Body of pancreas (tissue), 4 donors: Measurements from ENCODE around the gene LMO7. TPM values are rescaled to one million over a fixed set of nuclear protein-coding genes. Genes with fewer than 3 reads are reported as not detected.
"Not testable (repeated sequence)": the region's sequence is repeated elsewhere in the genome, so short reads cannot be mapped to it uniquely, and the experiment has no call there.

Source experiments
- ATAC-seq: fragments of 150-250 bp; one replicate; pipeline ENCODE4 v1.9.1; 2016
- DNase-seq, 4 donors: peaks; one replicate each; pipeline ENCODE4 v3.0.0-alpha.2; 2019
- H3K27ac ChIP-seq, 4 donors: fragments of 200-600 bp; sonication (generic); 1 replicate in 3 of 4; 2 replicates in 1 of 4; pipeline versions ENCODE4 v1.5.1 to v1.6.1; 2016 to 2019; ENCODE audit warnings: mild to moderate bottlenecking in 1 of 4, mixed read lengths in 1 of 4, moderate library complexity in 1 of 4
- H3K27me3 ChIP-seq, 2 donors: fragments of 200-600 bp; sonication (generic); one replicate each; pipeline ENCODE4 v1.6.0; 2016; ENCODE audit warnings: mild to moderate bottlenecking in 1 of 2
- H3K36me3 ChIP-seq, 2 donors: fragments of 200-600 bp; sonication (generic); replicated peaks in 1 of 2; 2 replicates each; pipeline ENCODE4 v1.5.1; 2016; ENCODE audit warnings: low read depth in 2 of 2; ENCODE audit not compliant: insufficient read depth in 1 of 2
- H3K4me1 ChIP-seq: fragments of 200-600 bp; sonication (generic); one replicate; pipeline ENCODE4 v1.6.0; 2016
- H3K4me3 ChIP-seq, 2 donors: fragments of 200-600 bp; sonication (generic); 1 replicate in 1 of 2; 2 replicates in 1 of 2; pipeline ENCODE4 v1.5.1; 2016 to 2019
- H3K9me3 ChIP-seq, 3 donors: fragments of 200-600 bp; sonication (generic); 1 replicate in 2 of 3; 2 replicates in 1 of 3; pipeline ENCODE4 v1.5.1; 2016
- CTCF ChIP-seq, 7 experiments: fragments of 450-650 bp in 4 of 7; fragments of 200-600 bp in 3 of 7; sonication (generic) in 3 of 7; IDR thresholded peaks; one replicate each; pipeline ENCODE4 v1.5.1; 2016 to 2019; ENCODE audit warnings: antibody characterized with exemption in 7 of 7
- POLR2A ChIP-seq, 3 donors: fragments of 450-650 bp; IDR thresholded peaks; one replicate each; pipeline ENCODE4 v1.6.1; 2016; ENCODE audit warnings: antibody characterized with exemption in 3 of 3, mild to moderate bottlenecking in 2 of 3
- WGBS, 2 donors: methylation state at CpG; one replicate each; pipeline ENCODE4 v1.1.5; 2017; 5-methylcytosine and 5-hydroxymethylcytosine counted together
- intact Hi-C: fragments of 100-400 bp; cut with DNase I; formaldehyde crosslinking; loops from one replicate; pipeline ENCODE4 v1.15.1; 2023
- total RNA-seq, 2 donors: library from RNA; depleted of rRNA; stranded (reverse); fragments of >200 nt; gene quantifications; one replicate each; pipeline ENCODE4 v1.1.0, GENCODE V29; 2016

LMO7 gene
- total RNA-seq, 2 donors from 2014 or later = 50.6 to 56.0 TPM

GRCh38 chr13:75740031-75740430 lies 103.9 kb downstream of the LMO7 start:
- Histone ChIP-seq H3K27me3 (no peaks in the 10 kb centered on the region), H3K27ac (no peak overlapping the region), H3K4me1 (no peaks in the 10 kb centered on the region), H3K4me3 (no peak overlapping the region), H3K9me3 (no peaks in the 10 kb centered on the region), H3K36me3 (no peaks in the 10 kb centered on the region)
- DNase-seq = no peak
- WGBS, 2 donors = 90 to 92% methylated on average over 4 of the region's 4 CpGs
- intact Hi-C loops = no loop called here
- no peak for ATAC-seq
- TF ChIP-seq CTCF (IDR thresholded peaks at IDR 0.05) (no peak), POLR2A (IDR thresholded peaks at IDR 0.05) (no peak)

GRCh38 chr13:75743072-75743471 lies 106.9 kb downstream of the LMO7 start:
- H3K9me3 ChIP-seq, intact Hi-C loops, H3K36me3 ChIP-seq, H3K27me3 ChIP-seq, ATAC-seq, H3K4me3 ChIP-seq, DNase-seq, H3K27ac ChIP-seq, H3K4me1 ChIP-seq: not testable (repeated sequence)
- 93 to 100% methylated on average over 1 of the region's 1 CpG for WGBS, 2 donors

GRCh38 chr13:75744127-75744526 lies 108.0 kb downstream of the LMO7 start:
- no peaks in the 10 kb centered on the region for H3K27me3 ChIP-seq
- DNase-seq (no peak), ATAC-seq (no peak)
- H3K4me3 ChIP-seq = no peak overlapping the region
- H3K36me3 ChIP-seq = no peaks in the 10 kb centered on the region
- intact Hi-C loops = no loop called here
- TF ChIP-seq POLR2A (IDR thresholded peaks at IDR 0.05) = no peak
- no peak for TF ChIP-seq CTCF (IDR thresholded peaks at IDR 0.05)
- no peaks in the 10 kb centered on the region for H3K4me1 ChIP-seq
- no peak overlapping the region for H3K27ac ChIP-seq
- 93 to 96% methylated on average over 2 of the region's 2 CpGs for WGBS, 2 donors
- H3K9me3 ChIP-seq = no peaks in the 10 kb centered on the region

GRCh38 chr13:75745387-75745786 lies 109.3 kb downstream of the LMO7 start:
- Histone ChIP-seq H3K27me3 (no peaks in the 10 kb centered on the region), H3K9me3 (no peaks in the 10 kb centered on the region), H3K4me3 (no peak overlapping the region), H3K36me3 (no peaks in the 10 kb centered on the region), H3K4me1 (no peaks in the 10 kb centered on the region), H3K27ac (no peak overlapping the region)
- ATAC-seq (no peak), DNase-seq (no peak)
- intact Hi-C loops = no loop called here
- WGBS, 2 donors = 93 to 94% methylated on average over 2 of the region's 2 CpGs
- TF ChIP-seq POLR2A (IDR thresholded peaks at IDR 0.05) = no peak
- no peak for TF ChIP-seq CTCF (IDR thresholded peaks at IDR 0.05)

- WGBS, 2 donors = 91 to 93% methylated on average over 3 of the region's 3 CpGs
- Histone ChIP-seq H3K9me3 (no peaks in the 10 kb centered on the region), H3K27me3 (no peaks in the 10 kb centered on the region), H3K4me1 (peaks cover 6% of the 10 kb centered on the region), H3K27ac (no peak overlapping the region), H3K4me3 (no peak overlapping the region), H3K36me3 (no peaks in the 10 kb centered on the region)
- no peak for ATAC-seq
- intact Hi-C loops = no loop called here
- DNase-seq = no peak
- TF ChIP-seq CTCF (IDR thresholded peaks at IDR 0.05) (no peak), POLR2A (IDR thresholded peaks at IDR 0.05) (no peak)
Measured at GRCh38 chr13:75748874-75749273, 112.7 kb downstream of the LMO7 start.
